Fibroblast of pulmonary artery (primary cell): ENCODE measurements around the gene TRIM25.

Experiments
- DNase-seq: peaks from one replicate; pipeline ENCODE4 v3.0.0-alpha.2; 2010; ENCODE audit warnings: low read depth
- H3K4me3 ChIP-seq: replicated peaks from 2 replicates; pipeline ENCODE4 v1.5.1; 2011; ENCODE audit warnings: low read depth, mild to moderate bottlenecking, control low read depth, low read length, moderate library complexity
- TF ChIP-seq, protein P1 (sequence below): IDR thresholded peaks from 2 replicates; pipeline ENCODE4 v1.5.1; 2011; ENCODE audit warnings: mild to moderate bottlenecking, control low read depth, low read length, inconsistent platforms; ENCODE audit errors: missing control alignments

The TRIM25 gene

DNA sequence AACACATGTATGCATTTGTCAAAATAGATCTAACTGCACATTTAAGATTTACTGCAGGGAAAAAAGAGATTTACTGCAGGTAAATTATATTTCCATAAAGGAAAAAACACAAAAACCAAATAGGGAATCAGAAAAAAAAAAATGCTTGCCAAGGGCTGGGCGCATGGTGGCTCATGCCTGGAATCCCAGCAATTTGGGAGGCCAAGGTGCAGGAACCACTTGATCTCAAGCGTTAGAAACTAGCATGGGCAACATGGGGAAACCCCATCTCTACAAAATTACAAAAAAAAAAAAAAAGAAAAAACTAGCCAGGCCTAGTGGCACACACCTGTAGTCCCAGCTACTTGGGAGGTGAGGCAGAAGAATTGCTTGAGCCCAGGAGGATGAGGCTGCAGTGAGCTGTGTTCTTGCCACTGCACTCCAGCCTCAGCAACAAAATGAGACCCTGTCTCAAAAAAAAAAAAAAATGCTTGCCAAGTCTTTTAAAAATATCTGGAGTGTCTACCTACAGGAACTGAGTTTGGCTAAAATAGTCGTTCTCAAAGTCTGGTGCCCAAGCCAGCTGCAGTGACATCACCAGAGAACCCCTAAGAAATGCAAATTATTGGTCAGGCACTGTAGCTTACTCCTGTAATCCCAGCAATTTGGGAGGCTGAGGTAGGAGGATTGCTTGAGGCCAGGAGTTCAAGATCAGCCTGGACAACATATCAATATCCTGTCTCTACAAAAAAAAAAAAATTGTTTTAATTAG, 17.5 kb downstream of the TRIM25 start:
- no peak overlapping the region for H3K4me3 ChIP-seq
- TF ChIP-seq, protein P1, sequence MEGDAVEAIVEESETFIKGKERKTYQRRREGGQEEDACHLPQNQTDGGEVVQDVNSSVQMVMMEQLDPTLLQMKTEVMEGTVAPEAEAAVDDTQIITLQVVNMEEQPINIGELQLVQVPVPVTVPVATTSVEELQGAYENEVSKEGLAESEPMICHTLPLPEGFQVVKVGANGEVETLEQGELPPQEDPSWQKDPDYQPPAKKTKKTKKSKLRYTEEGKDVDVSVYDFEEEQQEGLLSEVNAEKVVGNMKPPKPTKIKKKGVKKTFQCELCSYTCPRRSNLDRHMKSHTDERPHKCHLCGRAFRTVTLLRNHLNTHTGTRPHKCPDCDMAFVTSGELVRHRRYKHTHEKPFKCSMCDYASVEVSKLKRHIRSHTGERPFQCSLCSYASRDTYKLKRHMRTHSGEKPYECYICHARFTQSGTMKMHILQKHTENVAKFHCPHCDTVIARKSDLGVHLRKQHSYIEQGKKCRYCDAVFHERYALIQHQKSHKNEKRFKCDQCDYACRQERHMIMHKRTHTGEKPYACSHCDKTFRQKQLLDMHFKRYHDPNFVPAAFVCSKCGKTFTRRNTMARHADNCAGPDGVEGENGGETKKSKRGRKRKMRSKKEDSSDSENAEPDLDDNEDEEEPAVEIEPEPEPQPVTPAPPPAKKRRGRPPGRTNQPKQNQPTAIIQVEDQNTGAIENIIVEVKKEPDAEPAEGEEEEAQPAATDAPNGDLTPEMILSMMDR: no peak
- no peak for DNase-seq

DNA sequence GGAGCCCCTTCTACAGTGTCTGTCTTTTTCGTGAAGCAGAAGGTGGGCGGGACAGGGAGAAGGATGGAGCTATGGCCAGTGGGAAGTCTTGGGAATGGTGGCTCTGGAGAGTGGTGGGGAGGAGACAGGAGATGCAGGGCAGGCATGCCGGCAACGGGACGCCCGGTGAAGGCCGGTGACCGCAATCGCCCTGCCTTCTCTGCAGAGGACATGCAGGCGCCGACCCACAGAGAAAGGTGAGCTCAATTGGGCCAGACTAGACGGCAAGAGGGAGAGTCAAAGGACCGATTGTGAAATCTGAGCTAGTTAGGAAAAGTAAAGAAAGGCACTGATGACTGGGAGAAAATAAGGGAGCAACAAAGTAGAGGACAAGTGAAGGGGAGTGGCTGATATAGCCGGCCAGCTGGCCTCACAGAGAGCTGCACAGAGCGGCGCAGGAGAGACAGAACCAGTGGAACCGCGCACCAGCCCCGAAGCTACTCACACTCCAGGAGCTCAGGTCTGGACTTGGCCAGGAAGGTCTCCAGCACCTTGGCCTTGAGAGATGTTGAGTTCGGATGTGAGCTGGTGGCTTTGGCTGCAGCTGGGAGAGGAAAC, 18.9 kb downstream of the TRIM25 start:
- no peak for DNase-seq
- no peak overlapping the region for H3K4me3 ChIP-seq
- TF ChIP-seq, protein P1: no peak

DNA sequence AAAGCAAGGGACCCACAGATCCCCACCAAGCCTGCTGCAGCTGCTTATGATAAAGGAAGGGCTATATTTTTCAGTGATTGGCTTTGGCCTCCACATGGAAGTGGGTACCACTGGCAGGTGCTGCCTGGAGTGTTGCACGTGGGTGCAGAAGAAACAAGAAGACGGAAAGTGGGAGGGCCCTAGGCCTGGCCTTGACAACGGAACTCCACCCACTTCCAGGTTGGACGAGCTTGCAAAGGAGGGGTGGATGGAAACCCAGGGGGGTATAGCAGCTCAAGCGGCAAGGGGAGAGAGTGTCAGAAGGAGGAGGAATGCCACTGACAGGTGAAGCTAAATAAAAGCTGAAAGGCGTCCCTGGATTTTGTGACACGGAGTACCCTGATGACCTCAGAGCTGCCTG, 20.3 kb downstream of the TRIM25 start:
- TF ChIP-seq, protein P1: no peak
- no peak for DNase-seq
- H3K4me3 ChIP-seq: no peak overlapping the region

DNA sequence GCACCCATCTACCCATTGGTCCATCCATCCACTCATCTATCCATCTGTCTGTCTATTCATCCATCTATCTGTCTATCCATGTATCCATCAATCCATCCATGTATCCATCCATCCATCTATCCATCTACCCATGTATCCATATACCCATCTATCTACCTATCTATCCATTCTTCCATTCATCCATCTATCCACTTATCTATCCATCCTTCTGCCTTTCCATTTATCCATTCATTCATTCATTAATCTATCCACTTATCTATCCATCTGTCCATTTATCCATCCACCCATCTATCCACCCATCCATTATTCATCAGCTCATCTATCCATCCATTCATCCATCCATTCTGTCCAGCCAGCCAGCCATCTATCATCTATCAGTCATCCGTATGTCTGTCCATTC, 21.5 kb downstream of the TRIM25 start:
- TF ChIP-seq, protein P1: no peak
- no peak overlapping the region for H3K4me3 ChIP-seq
- no peak for DNase-seq

DNA sequence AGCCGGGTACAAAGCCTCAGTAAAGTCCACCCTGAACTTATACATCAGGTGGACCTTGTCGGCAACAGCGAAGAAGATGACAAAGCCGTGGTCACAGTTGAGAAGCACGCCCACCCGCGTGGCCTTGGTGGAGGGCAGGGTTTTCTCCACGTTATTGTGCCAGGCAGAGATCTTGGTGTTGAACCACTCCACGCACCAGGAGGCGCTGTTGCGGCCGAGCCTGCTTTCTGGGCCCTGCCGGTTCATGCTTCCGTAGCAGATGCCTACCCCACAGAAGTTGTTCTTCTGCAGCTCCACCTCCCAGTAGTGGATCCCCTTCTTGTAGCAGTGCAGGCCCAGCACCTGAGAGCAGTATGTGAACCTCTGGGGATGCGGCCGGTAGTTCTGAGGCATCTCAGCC, 22.1 kb downstream of the TRIM25 start:
- TF ChIP-seq, protein P1: peak; percentile 35
- H3K4me3 ChIP-seq: no peak overlapping the region
- no peak for DNase-seq

DNA sequence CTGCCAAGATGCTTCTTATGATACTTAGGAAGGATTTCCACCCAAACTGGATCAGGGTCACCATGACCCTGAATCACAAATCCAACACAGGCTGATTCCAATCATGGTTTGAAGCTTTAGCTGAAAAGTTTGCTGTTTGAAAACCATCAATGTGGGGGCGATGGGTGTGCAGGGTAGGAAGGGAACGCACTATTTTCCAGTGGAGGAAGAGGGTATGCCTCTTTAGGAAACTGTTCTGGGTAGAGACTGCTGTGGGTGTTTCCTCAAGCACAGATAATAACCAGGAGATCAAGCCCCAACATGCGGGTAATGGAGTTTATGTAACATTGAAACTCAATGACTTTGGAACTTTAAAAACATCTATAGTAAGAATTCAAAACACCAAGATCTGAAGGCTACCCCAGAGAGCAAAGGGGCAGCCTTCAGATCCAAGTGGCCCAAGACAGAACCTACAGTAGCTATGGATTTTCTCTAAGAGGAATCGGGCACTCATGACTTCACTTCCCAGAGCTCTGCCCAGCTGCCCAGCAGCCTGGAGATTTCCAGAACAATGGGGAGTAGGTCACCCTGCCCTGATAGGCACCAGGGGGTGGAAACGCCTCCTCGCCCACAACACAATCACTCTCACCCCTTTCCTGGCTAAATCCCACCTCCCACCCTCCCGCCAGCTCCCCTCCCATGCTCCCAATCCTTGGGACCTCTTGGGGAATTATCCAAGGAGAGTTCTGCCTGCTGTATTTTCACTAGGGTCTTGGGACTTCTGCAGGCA, 22.8 kb downstream of the TRIM25 start:
- TF ChIP-seq, protein P1: no peak
- H3K4me3 ChIP-seq: no peak overlapping the region
- DNase-seq: no peak
